Spleen (tissue), 11 donors: ENCODE data around the gene KSR1. TPM values are rescaled to one million over a fixed set of nuclear protein-coding genes. Genes with fewer than 3 reads are reported as not detected.

Experiments
- DNase-seq: peaks from one replicate; pipeline ENCODE4 v3.0.0-alpha.2; 2020
- H3K27ac ChIP-seq, 8 donors: fragments of 200-600 bp; sonication (generic) in 7 of 8; 1 replicate in 4 of 8; 2 replicates in 4 of 8; pipeline versions ENCODE4 v1.5.0 to v1.8.0; 2016 to 2021; ENCODE audit warnings: inconsistent platforms in 4 of 8, mild to moderate bottlenecking in 4 of 8, moderate library complexity in 1 of 8
- H3K27me3 ChIP-seq, 7 donors: fragments of 200-600 bp; sonication (generic) in 6 of 7; replicated peaks in 1 of 7; 1 replicate in 4 of 7; 2 replicates in 3 of 7; pipeline versions ENCODE4 v1.5.0 to v1.8.0; 2016 to 2021; ENCODE audit warnings: inconsistent platforms in 3 of 7, mild to moderate bottlenecking in 1 of 7
- H3K36me3 ChIP-seq, 6 donors: fragments of 200-600 bp; sonication (generic) in 5 of 6; 1 replicate in 4 of 6; 2 replicates in 2 of 6; pipeline versions ENCODE4 v1.5.0 to v1.8.0; 2016 to 2021; ENCODE audit warnings: inconsistent platforms in 2 of 6
- H3K4me1 ChIP-seq, 6 donors: fragments of 200-600 bp; sonication (generic) in 5 of 6; 1 replicate in 3 of 6; 2 replicates in 3 of 6; pipeline versions ENCODE4 v1.5.0 to v1.8.0; 2016 to 2021; ENCODE audit warnings: inconsistent platforms in 3 of 6
- H3K4me3 ChIP-seq, 8 donors: fragments of 200-600 bp; sonication (generic) in 7 of 8; 1 replicate in 4 of 8; 2 replicates in 4 of 8; pipeline versions ENCODE4 v1.5.0 to v1.8.0; 2016 to 2021; ENCODE audit warnings: inconsistent platforms in 4 of 8, mild to moderate bottlenecking in 4 of 8, moderate library complexity in 2 of 8
- H3K9me3 ChIP-seq, 8 donors: fragments of 200-600 bp; sonication (generic) in 7 of 8; 1 replicate in 4 of 8; 2 replicates in 4 of 8; pipeline versions ENCODE4 v1.5.0 to v1.8.0; 2016 to 2021; ENCODE audit warnings: inconsistent platforms in 4 of 8
- POLR2A ChIP-seq, 3 donors: fragments of 450-650 bp; IDR thresholded peaks; one replicate each; pipeline ENCODE4 v1.5.1; 2017; ENCODE audit warnings: antibody characterized with exemption in 3 of 3, mild to moderate bottlenecking in 1 of 3
- POLR2AphosphoS5 ChIP-seq, 3 donors: sonication (generic); formaldehyde crosslinking; IDR thresholded peaks; one replicate each; pipeline ENCODE4 v1.5.1; 2017; ENCODE audit warnings: antibody characterized with exemption in 3 of 3
- WGBS, 5 donors: extraction: QIAGEN DNeasy Blood & Tissue Kit in 3 of 5; methylation state at CpG; one replicate each; pipeline versions ENCODE4 v1.1.5 to v1.1.7; 2013 to 2018; 5-methylcytosine and 5-hydroxymethylcytosine counted together
- intact Hi-C: fragments of 100-400 bp; cut with DNase I; formaldehyde crosslinking; loops from one replicate; pipeline ENCODE4 v1.15.0; 2023; ENCODE audit warnings: low total_unique reads
- polyA plus RNA-seq, 3 donors: library from polyadenylated mRNA; stranded (reverse); fragments of 200-250 nt; gene quantifications; one replicate each; pipeline ENCODE4 v1.2.1, GENCODE V29; 2013
- total RNA-seq, 7 donors: library from RNA; depleted of rRNA in 3 of 7; stranded (reverse); fragments of >200 nt in 3 of 7; fragmentation: NEBNext Ultra II Directional in 4 of 7; extraction: Animal tissue kit (Norgen Biotek cat#: 25700) in 4 of 7; gene quantifications; one replicate each; pipeline versions ENCODE4 v1.1.0 to v1.2.1, GENCODE V29; 2016 to 2021
- TF ChIP-seq, protein P1 (sequence below), 11 experiments: fragments of 200-600 bp in 7 of 11; fragments of 450-650 bp in 4 of 11; sonication (generic) in 4 of 11; IDR thresholded peaks in 8 of 11; conservative IDR thresholded peaks in 3 of 11; 1 replicate in 7 of 11; 2 replicates in 4 of 11; pipeline versions ENCODE4 v1.4.0 to v1.8.0; 2016 to 2021; ENCODE audit warnings: antibody characterized with exemption in 11 of 11, inconsistent platforms in 4 of 11, mild to moderate bottlenecking in 1 of 11
- donor health status: healthy with polysubstance abuse.
- donor health status: DM: no; HTN: no; CAD: no; lungs with moderate emphysema.
- donor health status: DM: no; HTN: no; CAD: no.
- donor health status: Bipolar disorder and iron deficiency.
- donor health status: healthy.
- donor health status: DM: no; HTN: no; CAD: no.
- donor health status: DM: yes; HTN: yes; CAD: no.

The KSR1 gene
- total and polyA plus RNA-seq, 10 donors: 6.4 to 100 (median 46.0) TPM

DNA sequence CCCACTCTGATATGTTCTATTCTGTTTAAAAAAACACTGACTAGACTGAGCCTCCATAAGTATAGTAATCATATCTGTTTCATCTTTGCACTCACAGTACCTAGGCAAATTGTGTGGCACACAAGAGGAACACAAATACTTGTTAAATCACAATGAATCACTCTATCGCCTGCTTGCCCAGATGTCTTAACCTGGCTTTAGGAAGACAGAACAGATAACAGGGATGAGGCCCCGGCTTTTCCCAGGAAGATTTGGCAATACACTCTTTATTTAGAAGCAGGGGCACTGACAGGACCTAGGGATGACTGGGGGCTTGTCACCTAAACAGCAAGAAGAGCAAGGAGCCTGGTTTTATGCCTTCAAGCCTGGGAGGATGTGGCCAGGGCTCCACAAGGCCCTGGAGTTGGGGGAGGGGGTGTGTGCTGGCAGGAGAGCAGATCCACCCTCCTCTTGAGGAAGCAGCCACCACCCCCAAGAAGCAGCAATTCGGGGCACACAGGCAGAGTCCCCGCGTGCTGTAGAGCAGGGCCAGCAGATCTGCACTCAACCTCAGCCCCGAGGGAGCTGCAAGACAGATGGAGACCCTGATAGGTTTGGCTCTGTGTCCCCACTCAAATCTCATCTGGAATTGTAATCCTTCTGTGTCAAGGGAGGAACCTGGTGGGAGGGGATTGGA lies 41.0 kb upstream of the KSR1 start:
- 55 to 92% (median 66%) methylated on average over 2 to 6 of the region's 6 CpGs for WGBS, 5 donors
- intact Hi-C loops: no loop called here
- TF ChIP-seq POLR2A (IDR thresholded peaks at IDR 0.05): no peak
- TF ChIP-seq POLR2AphosphoS5 (IDR thresholded peaks at IDR 0.05): no peak
- TF ChIP-seq, protein P1, sequence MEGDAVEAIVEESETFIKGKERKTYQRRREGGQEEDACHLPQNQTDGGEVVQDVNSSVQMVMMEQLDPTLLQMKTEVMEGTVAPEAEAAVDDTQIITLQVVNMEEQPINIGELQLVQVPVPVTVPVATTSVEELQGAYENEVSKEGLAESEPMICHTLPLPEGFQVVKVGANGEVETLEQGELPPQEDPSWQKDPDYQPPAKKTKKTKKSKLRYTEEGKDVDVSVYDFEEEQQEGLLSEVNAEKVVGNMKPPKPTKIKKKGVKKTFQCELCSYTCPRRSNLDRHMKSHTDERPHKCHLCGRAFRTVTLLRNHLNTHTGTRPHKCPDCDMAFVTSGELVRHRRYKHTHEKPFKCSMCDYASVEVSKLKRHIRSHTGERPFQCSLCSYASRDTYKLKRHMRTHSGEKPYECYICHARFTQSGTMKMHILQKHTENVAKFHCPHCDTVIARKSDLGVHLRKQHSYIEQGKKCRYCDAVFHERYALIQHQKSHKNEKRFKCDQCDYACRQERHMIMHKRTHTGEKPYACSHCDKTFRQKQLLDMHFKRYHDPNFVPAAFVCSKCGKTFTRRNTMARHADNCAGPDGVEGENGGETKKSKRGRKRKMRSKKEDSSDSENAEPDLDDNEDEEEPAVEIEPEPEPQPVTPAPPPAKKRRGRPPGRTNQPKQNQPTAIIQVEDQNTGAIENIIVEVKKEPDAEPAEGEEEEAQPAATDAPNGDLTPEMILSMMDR (IDR thresholded peaks at IDR 0.05 in 8 of 11, conservative IDR thresholded peaks at IDR 0.05 in 3 of 11): no peak

DNA sequence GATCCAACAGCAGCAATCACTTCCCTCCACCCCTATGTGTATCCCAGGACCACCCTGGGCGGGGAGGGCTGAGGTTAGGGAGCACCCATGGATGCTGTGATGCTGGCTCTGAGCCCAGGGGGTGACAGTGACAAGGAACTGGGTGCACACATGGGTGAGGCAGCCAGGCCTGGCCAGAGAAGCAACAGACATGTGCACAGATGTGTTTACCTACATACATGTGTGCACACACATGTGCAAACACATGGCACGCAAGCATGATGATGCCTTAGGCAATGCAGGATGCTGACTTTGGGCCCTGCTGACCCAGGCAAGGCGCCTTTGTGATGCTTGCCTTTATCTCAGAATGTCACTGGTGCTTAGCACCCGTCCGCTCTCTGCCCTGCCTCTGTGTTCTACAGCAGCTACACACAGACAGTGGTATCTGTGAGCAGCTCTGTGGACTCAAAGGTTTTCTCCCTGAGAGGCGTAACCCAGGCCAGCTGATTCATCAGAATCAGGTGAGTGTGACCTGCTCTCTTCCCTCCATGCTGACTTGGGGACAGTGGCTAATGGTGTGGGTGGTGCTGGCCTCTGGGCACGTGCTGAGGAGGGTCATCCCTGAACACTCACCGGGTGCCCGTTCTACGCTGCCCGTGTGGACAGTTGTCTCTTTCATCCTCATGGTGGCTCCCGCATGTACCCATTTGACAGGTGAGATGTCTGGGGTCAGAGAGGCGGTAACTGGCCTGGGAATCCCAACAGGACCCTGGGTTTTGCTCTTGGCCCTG lies 38.5 kb upstream of the KSR1 start:
- Histone ChIP-seq H3K27me3 (no peaks in the 10 kb centered on the region), H3K4me1 (peaks cover 0 to 16% (median 12%) of the 10 kb centered on the region in 6 donors), H3K4me3 (no peak overlapping the region), H3K9me3 (no peaks in the 10 kb centered on the region), H3K36me3 (no peaks in the 10 kb centered on the region), H3K27ac (no peak overlapping the region)
- intact Hi-C loops: no loop called here
- no peak for DNase-seq
- TF ChIP-seq POLR2AphosphoS5 (IDR thresholded peaks at IDR 0.05): no peak
- TF ChIP-seq, protein P1 (IDR thresholded peaks at IDR 0.05 in 8 of 11, conservative IDR thresholded peaks at IDR 0.05 in 3 of 11): no peak
- TF ChIP-seq POLR2A (IDR thresholded peaks at IDR 0.05): no peak
- WGBS, 5 donors: 92 to 95% (median 94%) methylated on average over 8 to 13 of the region's 13 CpGs

More for the DNA sequence above, 41.0 kb upstream of the KSR1 start:
- no peaks in the 10 kb centered on the region for H3K9me3 ChIP-seq
- H3K27ac ChIP-seq: no peak overlapping the region
- no peak overlapping the region for H3K4me3 ChIP-seq
- H3K4me1 ChIP-seq: peaks cover 0 to 16% (median 12%) of the 10 kb centered on the region in 6 donors
- no peaks in the 10 kb centered on the region for H3K27me3 ChIP-seq
- H3K36me3 ChIP-seq: no peaks in the 10 kb centered on the region
- no peak for DNase-seq

DNA sequence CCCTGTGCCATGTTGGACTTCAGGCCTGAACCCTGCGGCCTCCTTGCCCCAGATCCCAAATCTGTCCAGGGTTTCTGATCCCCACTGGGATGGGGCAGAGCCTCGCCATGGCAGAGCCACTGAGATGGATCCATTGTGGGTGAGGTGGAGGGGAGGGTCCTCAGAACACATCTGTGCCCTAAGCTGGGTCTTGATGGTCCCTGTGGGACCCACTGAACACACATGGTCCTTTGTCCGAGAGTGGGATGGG lies 38.0 kb upstream of the KSR1 start:
- no peak for TF ChIP-seq POLR2A (IDR thresholded peaks at IDR 0.05)
- TF ChIP-seq, protein P1 (IDR thresholded peaks at IDR 0.05 in 8 of 11, conservative IDR thresholded peaks at IDR 0.05 in 3 of 11): no peak
- no peak for TF ChIP-seq POLR2AphosphoS5 (IDR thresholded peaks at IDR 0.05)
- intact Hi-C loops: no loop called here
- Histone ChIP-seq H3K27ac (no peak overlapping the region), H3K9me3 (no peaks in the 10 kb centered on the region), H3K4me1 (peaks cover 0 to 14% (median 12%) of the 10 kb centered on the region in 6 donors), H3K4me3 (no peak overlapping the region), H3K27me3 (no peaks in the 10 kb centered on the region), H3K36me3 (no peaks in the 10 kb centered on the region)
- no peak for DNase-seq
- 82 to 88% (median 84%) methylated on average over 3 of the region's 3 CpGs; no CpG with 5 or more reads in 1 of the 5 donors for WGBS, 5 donors

DNA sequence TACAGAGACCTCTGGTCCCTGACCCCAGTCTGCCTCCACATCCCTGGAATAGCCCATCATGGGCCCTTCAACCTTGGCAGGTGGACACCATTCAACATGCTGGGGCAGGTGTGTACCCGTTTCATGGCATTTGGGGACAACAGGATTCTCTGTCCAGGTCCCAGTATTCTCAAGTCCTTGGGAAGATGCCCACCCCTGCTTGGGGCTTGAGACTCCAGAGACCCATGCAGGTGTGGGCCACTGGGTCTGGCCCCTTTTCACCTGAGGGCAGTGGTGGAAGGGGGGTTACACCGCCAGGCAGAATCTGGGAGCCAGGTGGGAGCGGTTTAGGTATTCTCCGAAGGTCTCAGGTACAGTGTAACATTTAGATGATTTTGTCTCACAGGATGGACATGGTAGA lies 37.1 kb upstream of the KSR1 start:
- TF ChIP-seq, protein P1 (IDR thresholded peaks at IDR 0.05 in 8 of 11, conservative IDR thresholded peaks at IDR 0.05 in 3 of 11): no peak
- no peak for TF ChIP-seq POLR2A (IDR thresholded peaks at IDR 0.05)
- no peak for TF ChIP-seq POLR2AphosphoS5 (IDR thresholded peaks at IDR 0.05)
- intact Hi-C loops: no loop called here
- WGBS, 5 donors: 90 to 96% (median 96%) methylated on average over 4 of the region's 4 CpGs

More for the DNA sequence above, 37.1 kb upstream of the KSR1 start:
- H3K9me3 ChIP-seq: no peaks in the 10 kb centered on the region
- no peak overlapping the region for H3K4me3 ChIP-seq
- no peak overlapping the region for H3K27ac ChIP-seq
- H3K27me3 ChIP-seq: no peaks in the 10 kb centered on the region
- H3K36me3 ChIP-seq: no peaks in the 10 kb centered on the region
- H3K4me1 ChIP-seq: peaks cover 0 to 7% (median 3%) of the 10 kb centered on the region in 6 donors
- DNase-seq: no peak
